Trophoblast cell (in vitro differentiated cells and primary cell): ENCODE measurements around the gene PRR11.
"Not testable (repeated sequence)": the region's sequence is repeated elsewhere in the genome, so short reads cannot be mapped to it uniquely, and the experiment has no call there.

Experiments
- DNase-seq, 2 donors: peaks; one replicate each; pipeline ENCODE4 v3.0.0-alpha.2; 2016
- H2AFZ ChIP-seq: 2 replicates; pipeline ENCODE4 v1.6.1; 2013; ENCODE audit warnings: low read length, moderate library complexity, mild to moderate bottlenecking; ENCODE audit not compliant: insufficient read depth, poor library complexity
- H2AK5ac ChIP-seq: 2 replicates; pipeline ENCODE4 v1.6.1; 2013; ENCODE audit warnings: mild to moderate bottlenecking, low read length
- H2BK120ac ChIP-seq: 2 replicates; pipeline ENCODE4 v1.6.1; 2013; ENCODE audit warnings: low read length, mild to moderate bottlenecking, moderate library complexity; ENCODE audit not compliant: insufficient read depth, poor library complexity
- H2BK12ac ChIP-seq: 2 replicates; pipeline ENCODE4 v1.6.1; 2013; ENCODE audit warnings: mild to moderate bottlenecking, low read length, moderate library complexity
- H2BK5ac ChIP-seq: 2 replicates; pipeline ENCODE4 v1.6.1; 2013; ENCODE audit warnings: low read length, low read depth, moderate library complexity, mild to moderate bottlenecking; ENCODE audit not compliant: poor library complexity
- H3K14ac ChIP-seq: 2 replicates; pipeline ENCODE4 v1.6.1; 2013; ENCODE audit warnings: mild to moderate bottlenecking, low read length
- H3K18ac ChIP-seq: 2 replicates; pipeline ENCODE4 v1.6.1; 2013; ENCODE audit warnings: mild to moderate bottlenecking, low read length
- H3K23ac ChIP-seq: 2 replicates; pipeline ENCODE4 v1.6.1; 2013; ENCODE audit warnings: low read length
- H3K27ac ChIP-seq: 2 replicates; pipeline ENCODE4 v1.5.1; 2013; ENCODE audit warnings: low read depth, mild to moderate bottlenecking, inconsistent platforms, low read length, moderate library complexity
- H3K27me3 ChIP-seq: 2 replicates; pipeline ENCODE4 v1.6.1; 2013; ENCODE audit warnings: inconsistent platforms, mild to moderate bottlenecking, low read length, moderate library complexity; ENCODE audit not compliant: insufficient read depth
- H3K36me3 ChIP-seq, 2 experiments: 1 replicate in 1 of 2; 2 replicates in 1 of 2; pipeline ENCODE4 v1.6.1; 2013; ENCODE audit warnings: low read length in 2 of 2, mild to moderate bottlenecking in 2 of 2, moderate library complexity in 1 of 2; ENCODE audit not compliant: insufficient read depth in 2 of 2, control insufficient read depth in 1 of 2
- H3K4ac ChIP-seq: 2 replicates; pipeline ENCODE4 v1.6.1; 2013; ENCODE audit warnings: low read depth, mild to moderate bottlenecking, low read length, moderate library complexity
- H3K4me1 ChIP-seq, 2 experiments: 1 replicate in 1 of 2; 2 replicates in 1 of 2; pipeline ENCODE4 v1.6.1; 2013; ENCODE audit warnings: low read length in 2 of 2, mild to moderate bottlenecking in 2 of 2, moderate library complexity in 1 of 2; ENCODE audit not compliant: insufficient read depth in 2 of 2, control insufficient read depth in 1 of 2
- H3K4me2 ChIP-seq: 2 replicates; pipeline ENCODE4 v1.6.1; 2013; ENCODE audit warnings: inconsistent platforms, mild to moderate bottlenecking, low read length, moderate library complexity
- H3K4me3 ChIP-seq: 2 replicates; pipeline ENCODE4 v1.5.1; 2013; ENCODE audit warnings: mild to moderate bottlenecking, low read depth, low read length, inconsistent platforms
- H3K79me1 ChIP-seq: one replicate; pipeline ENCODE4 v1.6.1; 2013; ENCODE audit warnings: low read length
- H3K79me2 ChIP-seq: 2 replicates; pipeline ENCODE4 v1.6.1; 2013; ENCODE audit warnings: low read length, mild to moderate bottlenecking; ENCODE audit not compliant: control insufficient read depth, insufficient read depth, poor library complexity
- H3K9ac ChIP-seq: 2 replicates; pipeline ENCODE4 v1.6.1; 2013; ENCODE audit warnings: mild to moderate bottlenecking, low read length
- H3K9me3 ChIP-seq: 2 replicates; pipeline ENCODE4 v1.6.1; 2013; ENCODE audit warnings: low read depth, mild to moderate bottlenecking, control low read depth, inconsistent platforms, low read length; ENCODE audit not compliant: insufficient read depth
- H4K12ac ChIP-seq: 2 replicates; pipeline ENCODE4 v1.6.1; 2013; ENCODE audit warnings: low read depth, mild to moderate bottlenecking, low read length, moderate library complexity
- H4K8ac ChIP-seq: 2 replicates; pipeline ENCODE4 v1.6.1; 2013; ENCODE audit warnings: low read depth, mild to moderate bottlenecking, low read length, moderate library complexity
- H4K91ac ChIP-seq: one replicate; pipeline ENCODE4 v1.6.1; 2013; ENCODE audit warnings: low read depth, mild to moderate bottlenecking, low read length, moderate library complexity
- WGBS: extraction: QIAGEN DNeasy Blood & Tissue Kit; methylation state at CpG from one replicate; pipeline ENCODE4 v1.1.7; 2013; ENCODE audit warnings: missing lambda C conversion rate; ENCODE audit not compliant: insufficient read length, insufficient coverage; ENCODE audit errors: extremely low coverage; 5-methylcytosine and 5-hydroxymethylcytosine counted together

PRR11 gene

DNA sequence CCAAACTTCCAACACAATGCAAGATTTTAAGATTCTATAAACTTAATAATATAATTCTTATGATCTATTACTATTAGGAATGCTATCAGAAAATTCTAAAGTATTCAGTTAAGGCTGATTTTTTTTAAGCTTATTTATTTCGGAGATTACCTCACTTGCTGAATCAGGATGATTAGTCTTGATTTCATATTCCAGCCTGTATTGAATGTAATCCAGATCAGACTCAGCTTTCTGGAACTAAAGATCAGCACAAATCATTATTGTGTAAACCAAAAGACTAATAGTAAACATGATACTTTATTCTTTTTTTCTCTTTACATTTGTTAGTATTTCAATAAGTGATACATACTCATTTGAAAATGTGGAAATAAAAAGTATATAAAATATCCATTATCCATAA, 24.4 kb upstream of the PRR11 start:
- H3K79me2 ChIP-seq, result peaks cover 2% of the 10 kb centered on the region
- H3K4me3 ChIP-seq, result no peak overlapping the region

DNA sequence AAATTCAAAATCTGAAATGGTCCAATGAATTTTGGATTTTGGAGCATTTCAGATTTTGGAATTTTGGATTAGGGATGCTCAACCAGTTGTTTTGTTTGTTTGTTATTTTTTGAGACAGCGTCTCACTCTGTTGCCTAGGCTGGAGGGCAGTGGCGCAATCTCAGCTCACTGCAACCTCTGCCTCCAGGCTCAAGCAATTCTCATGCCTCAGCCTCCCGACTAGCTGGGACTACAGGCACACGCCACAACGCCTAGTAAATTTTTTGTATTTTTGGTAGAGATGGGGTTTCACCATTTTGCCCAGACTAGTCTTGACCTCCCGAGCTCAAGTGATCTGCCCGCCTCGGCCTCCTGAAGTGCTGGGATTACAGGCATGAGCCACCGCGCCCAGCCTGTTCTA, 17.2 kb upstream of the PRR11 start:
- not testable (repeated sequence) for H3K79me2 ChIP-seq, H3K4ac ChIP-seq, H3K36me3 ChIP-seq, H4K12ac ChIP-seq, H3K27me3 ChIP-seq, H3K9me3 ChIP-seq, H3K23ac ChIP-seq, H3K4me2 ChIP-seq, H3K9ac ChIP-seq, H3K18ac ChIP-seq, H3K14ac ChIP-seq, H3K27ac ChIP-seq, H2AFZ ChIP-seq, H2BK120ac ChIP-seq, H4K91ac ChIP-seq, H2BK12ac ChIP-seq, H3K4me3 ChIP-seq, H2BK5ac ChIP-seq, H4K8ac ChIP-seq, H3K4me1 ChIP-seq, H2AK5ac ChIP-seq, H3K79me1 ChIP-seq
- DNase-seq, result peak; percentile 81 to 92
- WGBS, result no CpG with 5 or more reads among the region's 10 CpGs

More for the DNA sequence above, 24.4 kb upstream of the PRR11 start:
- no peaks in the 10 kb centered on the region for H3K27me3 ChIP-seq
- H2BK5ac ChIP-seq, result no peak overlapping the region
- no peak overlapping the region for H2BK12ac ChIP-seq
- H4K8ac ChIP-seq, result no peak overlapping the region
- H3K79me1 ChIP-seq, result no peaks in the 10 kb centered on the region
- WGBS, result no CpG with 5 or more reads among the region's 1 CpG
- H3K14ac ChIP-seq, result no peak overlapping the region
- no peak overlapping the region for H3K9ac ChIP-seq
- no peak overlapping the region for H3K4me2 ChIP-seq
- no peak overlapping the region for H3K23ac ChIP-seq
- no peaks in the 10 kb centered on the region for H3K4me1 ChIP-seq
- H2AK5ac ChIP-seq, result no peak overlapping the region
- no peak overlapping the region for H2AFZ ChIP-seq
- DNase-seq, result no peak
- H3K36me3 ChIP-seq, result peaks cover 12 to 17% of the 10 kb centered on the region in 2 experiments
- no peak overlapping the region for H4K91ac ChIP-seq
- no peak overlapping the region for H4K12ac ChIP-seq
- no peak overlapping the region for H3K27ac ChIP-seq
- no peak overlapping the region for H2BK120ac ChIP-seq
- H3K18ac ChIP-seq, result no peak overlapping the region
- no peaks in the 10 kb centered on the region for H3K9me3 ChIP-seq
- H3K4ac ChIP-seq, result no peak overlapping the region

DNA sequence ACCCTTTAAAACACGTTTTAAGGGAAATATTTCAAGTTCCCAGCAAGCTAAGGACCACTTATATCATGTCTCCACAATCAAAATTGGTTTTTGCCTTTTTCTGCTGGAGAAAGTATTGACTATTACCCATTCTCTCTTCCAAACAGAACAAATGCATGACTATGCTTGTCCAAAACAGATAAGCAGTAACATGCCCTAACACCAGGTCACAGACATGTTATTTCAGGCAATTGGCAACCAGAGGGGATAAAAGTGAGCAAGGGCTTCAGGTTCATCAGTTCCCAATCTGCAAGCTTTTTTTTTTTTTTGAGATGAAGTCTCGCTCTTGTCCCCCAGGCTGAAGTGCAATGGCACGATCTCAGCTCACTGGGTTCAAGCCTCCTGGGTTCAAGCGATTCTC, 15.6 kb upstream of the PRR11 start:
- Histone ChIP-seq H2BK12ac (no peak overlapping the region), H3K36me3 (peaks cover 2 to 5% of the 10 kb centered on the region in 2 experiments), H3K9ac (no peak overlapping the region), H3K79me2 (peaks cover 8% of the 10 kb centered on the region), H3K4me2 (no peak overlapping the region), H4K91ac (no peak overlapping the region), H3K23ac (no peak overlapping the region), H3K18ac (no peak overlapping the region), H2BK120ac (no peak overlapping the region), H3K79me1 (no peaks in the 10 kb centered on the region), H3K9me3 (no peaks in the 10 kb centered on the region), H2BK5ac (no peak overlapping the region), H3K4ac (no peak overlapping the region), H4K8ac (no peak overlapping the region), H3K4me3 (no peak overlapping the region), H3K4me1 (no peaks in the 10 kb centered on the region), H3K27ac (no peak overlapping the region), H4K12ac (no peak overlapping the region), H3K27me3 (no peaks in the 10 kb centered on the region), H2AFZ (no peak overlapping the region), H3K14ac (no peak overlapping the region), H2AK5ac (no peak overlapping the region)
- no CpG with 5 or more reads among the region's 4 CpGs for WGBS
- DNase-seq, result no peak

DNA sequence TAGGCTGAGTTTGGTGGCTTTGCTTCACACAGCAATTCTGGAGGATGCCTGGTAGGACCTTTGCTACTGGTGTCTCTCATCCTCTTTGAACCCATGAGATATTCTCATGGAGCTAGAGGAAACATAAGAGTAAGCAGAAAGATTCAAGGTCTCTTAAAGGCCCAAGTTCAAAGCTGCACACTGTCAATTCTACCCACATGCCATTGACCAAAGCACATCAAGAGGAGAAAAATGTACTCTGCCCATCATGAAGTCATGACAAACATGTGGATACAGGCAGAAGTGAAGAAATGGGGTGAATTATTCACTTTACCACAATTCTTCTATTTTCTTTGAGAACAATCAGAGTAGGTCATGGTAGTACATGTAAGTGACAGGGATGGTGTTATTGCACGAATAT, 13.7 kb upstream of the PRR11 start:
- Histone ChIP-seq H3K27me3 (no peaks in the 10 kb centered on the region), H3K4me1 (no peaks in the 10 kb centered on the region), H4K91ac (no peak overlapping the region), H3K23ac (no peak overlapping the region), H2BK120ac (no peak overlapping the region), H3K4ac (peak overlapping the region; percentile 64), H3K27ac (no peak overlapping the region), H2AK5ac (no peak overlapping the region), H3K36me3 (peaks cover 2 to 5% of the 10 kb centered on the region in 2 experiments), H3K79me2 (peaks cover 10% of the 10 kb centered on the region), H4K8ac (no peak overlapping the region), H4K12ac (no peak overlapping the region), H3K14ac (no peak overlapping the region), H3K79me1 (no peaks in the 10 kb centered on the region), H3K4me3 (no peak overlapping the region), H3K9ac (no peak overlapping the region), H2AFZ (no peak overlapping the region), H3K9me3 (no peaks in the 10 kb centered on the region), H3K18ac (no peak overlapping the region), H2BK5ac (no peak overlapping the region), H3K4me2 (no peak overlapping the region), H2BK12ac (no peak overlapping the region)
- no peak for DNase-seq
- WGBS, result 100% methylated on average over 1 of the region's 1 CpG
